ENCODE measurements around the gene DNAH2. TPM values are rescaled to one million over a fixed set of nuclear protein-coding genes. Genes with fewer than 3 reads are reported as not detected.

DNAH2 gene
- total and polyA plus RNA-seq, 2 of the 4 experiments (the other 2 are of a cell fraction): under 0.01 to 0.02 TPM

- Histone ChIP-seq H4K20me1 (ENCODE audit: insufficient read depth, low read length) (no peaks in the 10 kb centered on the region; the same call in none of the 2 replicates), H4K91ac (ENCODE audit: insufficient read depth, low read depth, low read length) (no peak overlapping the region), H4K5ac (ENCODE audit: low read depth, low read length) (no peak overlapping the region), H3K56ac (ENCODE audit: extremely low read depth, insufficient read depth, low read length) (no peak overlapping the region), H3K9me1 (ENCODE audit: insufficient read depth, low read length) (no peaks in the 10 kb centered on the region), H2BK120ac (ENCODE audit: low read depth, low read length) (no peak overlapping the region), H3K9ac (ENCODE audit: low read depth, low read length) (no peak overlapping the region), H2AFZ (replicated peaks; ENCODE audit: low read length, poor library complexity) (no peak overlapping the region), H2AK9ac (replicated peaks; ENCODE audit: low read depth, low read length, poor library complexity) (no peak overlapping the region), H3K4me2 (ENCODE audit: low read depth, low read length) (no peak overlapping the region), H3K27ac (ENCODE audit: insufficient read depth, low read length) (no peak overlapping the region), H4K8ac (ENCODE audit: low read depth in 2 of 2, low read length in 2 of 2) (no peak overlapping the region), H2AK5ac (ENCODE audit: low read depth, low read length) (no peak overlapping the region), H3K23ac (ENCODE audit: low read depth, low read length) (no peak overlapping the region), H2BK5ac (ENCODE audit: low read depth, low read length, poor library complexity, severe bottlenecking) (no peak overlapping the region), H3K4me1 (ENCODE audit: control insufficient read depth, insufficient read depth, low read length) (no peaks in the 10 kb centered on the region; the same call in 1 of the 2 replicates), H3K18ac (ENCODE audit: low read depth, low read length) (no peak overlapping the region), H3K4ac (ENCODE audit: low read depth, low read length) (no peak overlapping the region), H3K14ac (replicated peaks; ENCODE audit: low read depth, low read length) (no peak overlapping the region), H2BK15ac (ENCODE audit: low read depth, low read length) (no peak overlapping the region), H2BK20ac (ENCODE audit: low read depth, low read length) (no peak overlapping the region), H3K27me3 (ENCODE audit: control insufficient read depth, insufficient read depth, low read length) (peaks cover 37% of the 10 kb centered on the region), H3K79me1 (ENCODE audit: low read depth in 1 of 2, low read length in 2 of 2) (no peaks in the 10 kb centered on the region), H3K4me3 (ENCODE audit: insufficient read depth, low read depth, low read length) (no peak overlapping the region), H3K36me3 (ENCODE audit: control insufficient read depth, insufficient read depth, low read length) (no peaks in the 10 kb centered on the region), H3K9me3 (ENCODE audit: control insufficient read depth, insufficient read depth, low read length) (no peaks in the 10 kb centered on the region)
- TF ChIP-seq ELK1 (IDR thresholded peaks at IDR 0.05; ENCODE audit: borderline replicate concordance, low read depth, low read length): no peak
- no peak for ATAC-seq (ENCODE audit: low read depth)
- intact Hi-C loops (cut with micrococcal nuclease) (loop anchor here (1.0 to 5.0 kb wide), 4 partner anchors 29 to 170 kb away; no protein-coding TSS in a partner anchor), in situ Hi-C loops (cut with MboI; ENCODE audit: low sequenced_read_pairs) (loop anchor here (5.0 kb wide), 1 partner anchor 80 kb away; no protein-coding TSS in a partner anchor), dilution Hi-C loops (cut with HindIII; ENCODE audit: low sequenced_read_pairs, unreplicated experiment) (no loop called here)
- DNase-seq: no peak
- POLR2A ChIA-PET (ENCODE audit: unreplicated experiment): no interaction called here
- CTCF ChIA-PET: no interaction called here
- 61% methylated on average over 8 of the region's 14 CpGs; no CpG with 5 or more reads in 1 of the 2 experiments for WGBS, 2 experiments (ENCODE audit: extremely low coverage in 2 of 2, insufficient read length in 1 of 2)
- no TSS peak for BruUV-seq (replicated peaks)
Measured at GRCh38 chr17:7822126-7822525, 104.6 kb downstream of the DNAH2 start.
